Tibial nerve (tissue), 4 donors: Measurements from ENCODE around the gene CFAP20DC.

Experiments
- CTCF ChIP-seq, 5 experiments: fragments of 200-600 bp in 3 of 5; fragments of 450-650 bp in 2 of 5; sonication (generic) in 3 of 5; IDR thresholded peaks; one replicate each; pipeline ENCODE4 v1.5.1; 2016 to 2019; ENCODE audit warnings: antibody characterized with exemption in 5 of 5, mild to moderate bottlenecking in 3 of 5, moderate library complexity in 2 of 5
- EP300 ChIP-seq, 2 donors: sonication (generic); formaldehyde crosslinking; IDR thresholded peaks; one replicate each; pipeline ENCODE4 v1.6.1; 2017; ENCODE audit warnings: antibody characterized with exemption in 2 of 2, mild to moderate bottlenecking in 1 of 2

GRCh38 chr3:58769065-58769464 lies 280.8 kb downstream of the CFAP20DC start:
- TF ChIP-seq CTCF (IDR thresholded peaks at IDR 0.05) (no peak), EP300 (IDR thresholded peaks at IDR 0.05) (no peak)
